ENCODE data around the gene GREB1L. TPM values are rescaled to one million over a fixed set of nuclear protein-coding genes. Genes with fewer than 3 reads are reported as not detected.

The GREB1L gene
- total and polyA plus RNA-seq, 9 of the 15 experiments (the other 6 are each of a cell fraction or from before 2014, with no cell fraction given), result 0.03 TPM; not detected in 8

DNA sequence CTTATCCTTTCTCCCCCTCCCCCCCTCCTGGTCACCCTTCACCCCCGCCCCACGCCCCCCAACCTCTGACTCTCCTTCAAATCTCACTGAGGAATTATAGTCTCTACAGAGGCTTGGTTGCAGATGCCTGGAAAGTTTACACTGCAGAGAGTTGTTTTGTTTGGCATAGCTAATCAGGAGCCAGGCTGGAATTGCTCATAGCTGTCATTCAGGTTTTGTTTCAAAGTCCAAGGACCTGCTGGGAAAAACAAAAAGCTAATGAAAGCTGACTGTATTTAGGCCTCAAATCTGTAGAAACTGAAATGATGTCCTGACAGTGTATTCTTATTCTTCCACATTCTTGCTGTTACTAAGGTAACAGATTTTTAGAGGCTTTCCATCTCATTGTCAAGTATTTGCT lies 22.6 kb downstream of the GREB1L start:
- Histone ChIP-seq H3K9me1 (ENCODE audit: control insufficient read depth, insufficient read depth, low read length) (no peaks in the 10 kb centered on the region), H3K79me2 (ENCODE audit: control insufficient read depth, insufficient read depth, low read length) (no peaks in the 10 kb centered on the region), H3K4me2 (ENCODE audit: insufficient read depth, low read length) (no peak overlapping the region), H3K36me3 (ENCODE audit: control insufficient read depth, insufficient read depth, low read length) (no peaks in the 10 kb centered on the region), H4K20me1 (replicated peaks; ENCODE audit: control insufficient read depth, insufficient read depth, low read length) (no peaks in the 10 kb centered on the region), H3K27ac (ENCODE audit: extremely low read depth, low read depth, low read length) (no peak overlapping the region), H3K4me1 (replicated peaks in 1 of 2; ENCODE audit: control insufficient read depth in 2 of 2, insufficient read depth in 2 of 2, low read length in 2 of 2) (no peaks in the 10 kb centered on the region), H3K9me3 (replicated peaks; ENCODE audit: control insufficient read depth, insufficient read depth, low read depth, low read length) (no peaks in the 10 kb centered on the region), H3K4me3 (no peak overlapping the region), H3K27me3 (ENCODE audit: control insufficient read depth in 2 of 2, insufficient read depth in 2 of 2, low read length in 2 of 2) (no peaks in the 10 kb centered on the region), H3K9ac (ENCODE audit: insufficient read depth in 1 of 2, low read depth in 2 of 2, low read length in 2 of 2) (no peak overlapping the region), H2AFZ (ENCODE audit: low read depth, low read length) (no peak overlapping the region)
- ChIA-PET POLR2A (no interaction called here), CTCF (ENCODE audit: low intra/inter-chr PET ratio) (no interaction called here)
- in situ Hi-C loops (cut with MboI) (no loop called here), intact Hi-C loops (cut with micrococcal nuclease) (no loop called here)
- 0% methylated on average over 2 of the region's 2 CpGs for WGBS (ENCODE audit: insufficient coverage, low coverage, missing lambda C conversion rate)
- DNase-seq (ENCODE audit: extremely low read depth in 1 of 4, low spot score in 3 of 4), result no peak
- ATAC-seq, result no peak
- TF ChIP-seq NFE2L1 (tag; IDR thresholded peaks at IDR 0.05; ENCODE audit: borderline replicate concordance, low read depth) (no peak), KDM1A (IDR thresholded peaks at IDR 0.05) (no peak), PTTG1 (tag; IDR thresholded peaks at IDR 0.05; ENCODE audit: low read depth) (no peak), POLR3G (IDR thresholded peaks at IDR 0.05; ENCODE audit: extremely low read depth, insufficient read length, insufficient replicate concordance) (no peak), SOX6 (IDR thresholded peaks at IDR 0.05) (no peak), NCOR1 (IDR thresholded peaks at IDR 0.05) (no peak)
- TF ChIP-seq, protein P1, sequence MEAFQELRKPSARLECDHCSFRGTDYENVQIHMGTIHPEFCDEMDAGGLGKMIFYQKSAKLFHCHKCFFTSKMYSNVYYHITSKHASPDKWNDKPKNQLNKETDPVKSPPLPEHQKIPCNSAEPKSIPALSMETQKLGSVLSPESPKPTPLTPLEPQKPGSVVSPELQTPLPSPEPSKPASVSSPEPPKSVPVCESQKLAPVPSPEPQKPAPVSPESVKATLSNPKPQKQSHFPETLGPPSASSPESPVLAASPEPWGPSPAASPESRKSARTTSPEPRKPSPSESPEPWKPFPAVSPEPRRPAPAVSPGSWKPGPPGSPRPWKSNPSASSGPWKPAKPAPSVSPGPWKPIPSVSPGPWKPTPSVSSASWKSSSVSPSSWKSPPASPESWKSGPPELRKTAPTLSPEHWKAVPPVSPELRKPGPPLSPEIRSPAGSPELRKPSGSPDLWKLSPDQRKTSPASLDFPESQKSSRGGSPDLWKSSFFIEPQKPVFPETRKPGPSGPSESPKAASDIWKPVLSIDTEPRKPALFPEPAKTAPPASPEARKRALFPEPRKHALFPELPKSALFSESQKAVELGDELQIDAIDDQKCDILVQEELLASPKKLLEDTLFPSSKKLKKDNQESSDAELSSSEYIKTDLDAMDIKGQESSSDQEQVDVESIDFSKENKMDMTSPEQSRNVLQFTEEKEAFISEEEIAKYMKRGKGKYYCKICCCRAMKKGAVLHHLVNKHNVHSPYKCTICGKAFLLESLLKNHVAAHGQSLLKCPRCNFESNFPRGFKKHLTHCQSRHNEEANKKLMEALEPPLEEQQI (IDR thresholded peaks at IDR 0.05), result no peak
- TF ChIP-seq, protein P2, sequence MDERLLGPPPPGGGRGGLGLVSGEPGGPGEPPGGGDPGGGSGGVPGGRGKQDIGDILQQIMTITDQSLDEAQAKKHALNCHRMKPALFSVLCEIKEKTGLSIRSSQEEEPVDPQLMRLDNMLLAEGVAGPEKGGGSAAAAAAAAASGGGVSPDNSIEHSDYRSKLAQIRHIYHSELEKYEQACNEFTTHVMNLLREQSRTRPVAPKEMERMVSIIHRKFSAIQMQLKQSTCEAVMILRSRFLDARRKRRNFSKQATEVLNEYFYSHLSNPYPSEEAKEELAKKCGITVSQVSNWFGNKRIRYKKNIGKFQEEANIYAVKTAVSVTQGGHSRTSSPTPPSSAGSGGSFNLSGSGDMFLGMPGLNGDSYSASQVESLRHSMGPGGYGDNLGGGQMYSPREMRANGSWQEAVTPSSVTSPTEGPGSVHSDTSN (CRISPR knock-in tag; IDR thresholded peaks at IDR 0.05; ENCODE audit: low read depth), result no peak
- TF ChIP-seq, protein P2 (tag; conservative IDR thresholded peaks at IDR 0.05; ENCODE audit: low read depth), result no peak
- TF ChIP-seq, protein P3, sequence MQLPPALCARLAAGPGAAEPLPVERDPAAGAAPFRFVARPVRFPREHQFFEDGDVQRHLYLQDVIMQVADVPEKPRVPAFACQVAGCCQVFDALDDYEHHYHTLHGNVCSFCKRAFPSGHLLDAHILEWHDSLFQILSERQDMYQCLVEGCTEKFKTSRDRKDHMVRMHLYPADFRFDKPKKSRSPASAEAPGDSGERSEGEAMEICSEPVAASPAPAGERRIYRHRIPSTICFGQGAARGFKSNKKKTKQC (CRISPR knock-in tag; IDR thresholded peaks at IDR 0.05), result no peak
- TF ChIP-seq, protein P4, sequence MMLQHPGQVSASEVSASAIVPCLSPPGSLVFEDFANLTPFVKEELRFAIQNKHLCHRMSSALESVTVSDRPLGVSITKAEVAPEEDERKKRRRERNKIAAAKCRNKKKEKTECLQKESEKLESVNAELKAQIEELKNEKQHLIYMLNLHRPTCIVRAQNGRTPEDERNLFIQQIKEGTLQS (IDR thresholded peaks at IDR 0.05), result no peak
- TF ChIP-seq, protein P4 (CRISPR knock-in tag; conservative IDR thresholded peaks at IDR 0.05), result no peak
- BruUV-seq (replicated peaks), result no TSS peak
- FAIRE-seq, result no peak
